ENCODE measurements around the gene TEX14. TPM values are rescaled to one million over a fixed set of nuclear protein-coding genes. Genes with fewer than 3 reads are reported as not detected.

The TEX14 gene
- total and polyA plus RNA-seq, 7 donors = 0.09 to 0.36 (median 0.28) TPM; not detected in 2

GRCh38 chr17:58515286-58515685, 176.6 kb downstream of the TEX14 start:
- H3K4me1 ChIP-seq = peaks cover 0 to 46% (median 39%) of the 10 kb centered on the region in 4 donors

GRCh38 chr17:58514770-58515157, 177.1 kb downstream of the TEX14 start:
- 29 to 36% methylated on average over 11 of the region's 11 CpGs for WGBS, 2 donors
- TF ChIP-seq POLR2A (IDR thresholded peaks at IDR 0.05) (no peak), POLR2AphosphoS5 (IDR thresholded peaks at IDR 0.05) (no peak), EP300 (IDR thresholded peaks at IDR 0.05) (no peak), CTCF (IDR thresholded peaks at IDR 0.05) (no peak)
- peak overlapping the region; percentile 80 to 85 (median 81) for H3K27ac ChIP-seq
- H3K9me3 ChIP-seq = no peaks in the 10 kb centered on the region
- intact Hi-C loops (cut with DNase I) = loop anchor here (5.0 to 10.0 kb wide), 7 partner anchors 160 to 1880 kb away; partner anchors contain the start of genes RAD51C, SMG8, SUPT4H1 and TEX14
- peaks cover 0 to 44% (median 38%) of the 10 kb centered on the region in 4 donors for H3K4me1 ChIP-seq
- H3K36me3 ChIP-seq = peaks cover 0 to 31% (median 21%) of the 10 kb centered on the region in 4 donors
- no peak for DNase-seq
- peak overlapping the region; percentile 49 to 74 (median 66) for H3K4me3 ChIP-seq
- no peaks in the 10 kb centered on the region for H3K27me3 ChIP-seq

More at GRCh38 chr17:58515286-58515685, 176.6 kb downstream of the TEX14 start:
- 83 to 89% methylated on average over 2 of the region's 2 CpGs for WGBS, 2 donors
- intact Hi-C loops (cut with DNase I) = loop anchor here (5.0 to 10.0 kb wide), 6 partner anchors 160 to 1880 kb away; partner anchors contain the start of genes RAD51C, SMG8, SUPT4H1 and TEX14
- Histone ChIP-seq H3K27ac (peak overlapping the region; percentile 80 to 85 (median 81)), H3K36me3 (peaks cover 0 to 26% (median 16%) of the 10 kb centered on the region in 4 donors), H3K4me3 (no peak overlapping the region), H3K27me3 (no peaks in the 10 kb centered on the region), H3K9me3 (no peaks in the 10 kb centered on the region)
- no peak for DNase-seq
- TF ChIP-seq EP300 (IDR thresholded peaks at IDR 0.05) (no peak), CTCF (IDR thresholded peaks at IDR 0.05) (no peak), POLR2A (IDR thresholded peaks at IDR 0.05) (no peak), POLR2AphosphoS5 (IDR thresholded peaks at IDR 0.05) (no peak)

- Histone ChIP-seq H3K4me3 (peak within 1 kb of the TSS; percentile 49 to 74 (median 66)), H3K27me3 (no peaks in the 10 kb centered on the region), H3K4me1 (peaks cover 0 to 38% (median 32%) of the 10 kb centered on the region in 4 donors), H3K27ac (peak within 1 kb of the TSS; percentile 80 to 85 (median 81)), H3K36me3 (peaks cover under 1 to 37% (median 24%) of the 10 kb centered on the region in 4 donors), H3K9me3 (no peaks in the 10 kb centered on the region)
- TF ChIP-seq EP300 (IDR thresholded peaks at IDR 0.05) = no peak
- TF ChIP-seq POLR2AphosphoS5 (IDR thresholded peaks at IDR 0.05) = peak in 1 of 4 donors; percentile 61
- peak; percentile 92 for DNase-seq
- WGBS, 2 donors = 0 to 1% methylated on average over 64 of the region's 64 CpGs
- intact Hi-C loops (cut with DNase I) = loop anchor here (5.0 to 10.0 kb wide), 4 partner anchors 159 to 1881 kb away; partner anchors contain the start of genes SMG8, SUPT4H1 and USP32
These were observed 177.7 kb downstream of the TEX14 start, which contains the start of gene MTMR4 for GRCh38 chr17:58513965-58514769. TSS of gene MTMR4 (minus strand) at chr17:58514638. CDS start at chr17:58514407, 231 bp downstream.

- Histone ChIP-seq H3K27me3 (no peaks in the 10 kb centered on the region), H3K36me3 (peaks cover 8 to 44% (median 30%) of the 10 kb centered on the region in 4 donors), H3K9me3 (no peaks in the 10 kb centered on the region), H3K4me3 (peak overlapping the region; percentile 49 to 74 (median 66)), H3K4me1 (peaks cover 0 to 34% (median 28%) of the 10 kb centered on the region in 4 donors), H3K27ac (peak overlapping the region in 2 of 4 donors; percentile 81 to 85)
- intact Hi-C loops (cut with DNase I) = loop anchor here (5.0 to 10.0 kb wide), 4 partner anchors 159 to 1881 kb away; partner anchors contain the start of genes SMG8, SUPT4H1 and USP32
- 30 to 40% methylated on average over 14 of the region's 14 CpGs for WGBS, 2 donors
- DNase-seq = peak; percentile 59
- TF ChIP-seq POLR2A (IDR thresholded peaks at IDR 0.05) (no peak), CTCF (IDR thresholded peaks at IDR 0.05) (no peak), EP300 (IDR thresholded peaks at IDR 0.05) (no peak), POLR2AphosphoS5 (IDR thresholded peaks at IDR 0.05) (no peak)
These were observed 178.4 kb downstream of the TEX14 start for GRCh38 chr17:58513267-58513964.
